NCI-H2107 (cell line): ENCODE results near the gene REPS2.

Experiments
- DNase-seq: peaks from one replicate; lab custom pipeline; 2025; lab: John Stamatoyannopoulos, UW

The REPS2 gene

DNA sequence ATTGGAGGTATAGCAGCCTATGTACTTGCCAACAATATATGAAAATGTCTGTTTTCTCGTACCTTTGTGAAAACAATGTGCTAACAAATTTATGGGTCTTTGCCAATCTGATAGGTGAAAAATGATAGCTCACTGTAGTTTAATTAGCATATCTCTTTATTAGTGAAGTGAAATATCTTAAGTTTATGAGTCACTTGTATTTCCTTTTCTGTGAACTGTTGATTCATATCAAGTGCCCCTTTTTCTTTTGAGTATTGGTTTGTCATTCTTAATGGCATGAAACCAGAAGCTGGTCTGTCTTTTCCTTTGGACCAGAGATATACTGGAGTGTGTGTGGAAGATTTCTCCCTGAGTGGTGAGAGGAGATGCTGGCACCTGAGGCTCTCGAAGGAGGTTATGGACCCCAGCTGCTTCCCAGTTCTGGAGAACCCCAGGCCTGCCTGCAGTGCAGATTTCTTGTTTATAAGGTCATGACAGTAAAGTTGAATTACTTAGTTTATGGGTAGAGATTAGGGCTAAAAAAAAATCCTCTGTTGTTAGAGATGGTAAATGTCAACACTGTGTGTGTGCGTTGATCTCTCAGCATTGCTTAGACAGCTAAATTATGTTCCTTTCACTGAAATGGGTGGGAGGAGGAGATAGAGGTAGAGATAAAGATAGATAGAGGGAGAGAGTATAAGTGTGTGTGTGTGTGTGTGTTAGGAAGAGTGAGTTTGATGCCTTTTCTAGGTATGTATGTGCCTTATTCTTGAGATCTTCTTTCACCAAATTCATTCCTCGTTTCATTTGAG, 89.9 kb downstream of the REPS2 start:
- DNase-seq, result no peak

GRCh38 chrX:17038277-17038676, 91.8 kb downstream of the REPS2 start:
- no peak for DNase-seq

GRCh38 chrX:17038681-17039161, 92.3 kb downstream of the REPS2 start:
- no peak for DNase-seq

- DNase-seq, result no peak
Measured at GRCh38 chrX:17039826-17040225, 93.4 kb downstream of the REPS2 start.

DNA sequence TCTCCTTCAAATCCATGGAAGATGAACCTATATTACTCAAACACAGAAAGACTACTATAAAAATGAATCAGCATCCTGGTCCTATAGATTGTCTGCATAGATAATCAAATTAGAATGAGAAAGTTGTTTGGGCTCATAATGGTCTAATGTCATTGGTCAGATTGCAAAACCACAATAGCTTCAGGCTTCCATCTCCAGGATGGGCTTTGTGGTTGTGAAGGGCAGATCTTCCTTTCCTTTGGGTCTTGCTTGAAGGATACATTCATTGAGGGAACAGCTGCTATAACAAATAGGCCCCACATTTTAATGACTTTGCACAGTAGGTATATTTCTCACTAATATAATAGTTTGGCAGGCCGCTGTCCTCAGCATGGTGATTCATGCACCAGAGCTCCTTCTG, 94.3 kb downstream of the REPS2 start:
- no peak for DNase-seq

- DNase-seq, result no peak
Measured at GRCh38 chrX:17042037-17042436, 95.6 kb downstream of the REPS2 start.

- DNase-seq, result peak; percentile 64
Measured at GRCh38 chrX:17046478-17047097, 100.1 kb downstream of the REPS2 start.

- no peak for DNase-seq
Measured at GRCh38 chrX:17047224-17047623, 100.8 kb downstream of the REPS2 start.

DNA sequence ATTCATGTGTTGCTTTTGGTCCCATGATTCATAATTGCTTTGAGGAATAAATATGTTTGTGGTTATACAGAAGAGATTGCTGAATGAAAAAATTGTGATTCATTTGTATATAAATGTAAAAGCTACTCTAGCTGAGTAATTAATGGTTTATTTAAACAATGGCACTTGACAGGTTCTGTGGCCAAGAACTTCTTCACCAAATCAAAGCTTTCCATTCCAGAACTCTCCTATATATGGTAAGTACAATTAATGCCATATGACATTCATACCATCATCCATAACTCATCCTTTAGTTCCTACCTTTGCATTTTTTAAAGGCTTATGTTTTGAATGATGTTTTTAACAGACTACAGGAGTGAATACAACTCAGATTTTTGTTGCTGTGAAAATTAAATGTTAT, 105.8 kb downstream of the REPS2 start:
- no peak for DNase-seq

GRCh38 chrX:17052793-17053192, 106.3 kb downstream of the REPS2 start:
- DNase-seq, result no peak

GRCh38 chrX:17053502-17053901, 107.0 kb downstream of the REPS2 start:
- DNase-seq, result no peak

GRCh38 chrX:17056868-17057608, 110.6 kb downstream of the REPS2 start:
- no peak for DNase-seq

- no peak for DNase-seq
Measured at GRCh38 chrX:17062065-17062464, 115.6 kb downstream of the REPS2 start.

DNA sequence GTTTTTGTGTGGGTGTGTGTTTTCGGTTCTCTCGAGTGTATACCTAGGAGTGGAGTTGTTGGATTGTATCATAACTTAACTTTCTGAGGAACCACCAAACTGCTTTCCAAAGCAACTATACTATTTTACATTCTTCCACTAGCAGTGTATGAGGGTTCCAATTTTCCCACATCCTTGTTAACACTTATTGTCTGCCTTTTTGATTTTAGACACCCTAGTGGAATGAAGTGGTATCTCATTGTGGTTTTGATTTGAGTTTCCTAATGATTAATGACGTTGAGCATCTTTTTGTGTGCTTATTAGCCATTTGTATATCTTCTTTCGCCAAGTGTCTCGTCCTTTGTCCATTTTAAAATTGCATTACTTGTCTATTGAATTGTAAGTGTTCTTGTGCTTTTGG, 118.6 kb downstream of the REPS2 start:
- no peak for DNase-seq

- no peak for DNase-seq
Measured at GRCh38 chrX:17067534-17067933, 121.1 kb downstream of the REPS2 start.

DNA sequence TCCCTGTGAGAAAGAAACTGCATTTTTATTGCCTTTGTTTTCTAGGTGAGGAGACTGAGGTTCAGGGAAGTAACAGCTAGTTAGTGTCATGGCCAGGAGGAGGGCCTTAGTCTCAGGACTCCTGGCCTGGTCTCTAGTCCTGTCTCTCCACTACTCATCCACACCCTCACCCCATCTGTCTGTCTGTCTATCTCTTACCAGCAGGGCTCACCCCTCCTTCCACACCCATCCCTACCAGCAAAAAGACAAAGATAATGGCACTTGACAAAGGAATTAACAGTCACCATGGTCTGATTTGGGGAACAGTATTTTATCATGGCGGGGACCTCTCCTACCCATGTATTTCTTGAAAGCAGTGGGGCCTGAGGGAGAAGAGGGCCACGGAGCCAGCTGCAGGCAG, 125.8 kb downstream of the REPS2 start:
- no peak for DNase-seq

- no peak for DNase-seq
Measured at GRCh38 chrX:17072721-17073230, 126.3 kb downstream of the REPS2 start.

GRCh38 chrX:17075004-17075403, 128.5 kb downstream of the REPS2 start:
- DNase-seq, result no peak

GRCh38 chrX:17077361-17077760, 130.9 kb downstream of the REPS2 start:
- DNase-seq, result no peak

DNA sequence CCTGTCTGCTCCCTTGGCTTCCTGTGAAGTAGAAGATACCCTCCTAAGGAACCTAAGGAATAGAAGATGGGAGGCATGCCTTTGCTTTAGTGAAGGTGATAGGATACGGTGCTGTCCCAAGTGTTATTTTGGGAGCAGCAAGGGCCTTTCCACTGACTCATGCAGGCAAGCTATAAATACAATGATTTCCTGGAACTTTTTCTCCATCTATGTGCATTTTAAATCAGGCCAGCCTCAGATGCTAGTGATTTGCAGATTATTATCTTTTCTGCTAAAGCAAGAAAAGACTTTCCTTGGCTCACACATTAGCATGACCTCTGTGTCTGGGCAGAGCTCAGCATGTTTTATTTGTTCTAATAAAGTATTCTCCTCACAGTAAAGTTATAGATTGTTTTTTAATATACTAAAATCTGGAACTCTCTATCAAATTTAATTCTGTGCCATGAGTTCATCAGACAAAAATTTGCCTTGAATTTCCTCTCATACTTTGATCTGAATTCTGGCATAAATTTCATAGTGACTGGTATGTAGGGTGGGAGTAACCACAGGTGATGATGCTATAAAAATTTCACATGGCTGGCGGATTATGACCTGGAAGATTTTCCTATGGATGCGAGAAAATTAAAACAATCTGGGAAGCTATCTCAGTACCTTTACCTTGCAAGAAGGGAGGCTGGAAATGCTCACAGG, 131.7 kb downstream of the REPS2 start:
- DNase-seq, result no peak

GRCh38 chrX:17081511-17081910, 135.1 kb downstream of the REPS2 start:
- DNase-seq, result no peak

GRCh38 chrX:17081968-17082367, 135.5 kb downstream of the REPS2 start:
- no peak for DNase-seq
